Endothelial cell of umbilical vein (primary cell): ENCODE results near the gene TMEM175. TPM values are rescaled to one million over a fixed set of nuclear protein-coding genes. Genes with fewer than 3 reads are reported as not detected.
"Not testable (repeated sequence)": the region's sequence is repeated elsewhere in the genome, so short reads cannot be mapped to it uniquely, and the experiment has no call there.

Source experiments
- BruUV-seq: library from RNA; stranded (reverse); fragments of 400-500 nt; replicated peaks from 2 replicates; lab custom pipeline; 2021; lab: Mats Ljungman, UMichigan
- CTCF ChIA-PET: fragments of 300-600, 350-600 bp; sonication (Branson Sonifier 250); formaldehyde crosslinking; loops from one replicate; lab custom pipeline; 2021; ENCODE audit warnings: antibody characterized with exemption, inconsistent platforms; lab: Charles Lee
- POLR2A ChIA-PET: fragments of 300-600, 350-600 bp; sonication (Branson Sonifier 250); formaldehyde crosslinking; loops from one replicate; lab custom pipeline; 2021; ENCODE audit warnings: antibody characterized with exemption, inconsistent platforms; lab: Charles Lee
- DNase-seq: peaks from one replicate; pipeline ENCODE4 v3.0.0-alpha.2; 2011; ENCODE audit warnings: low read depth, low spot score
- FAIRE-seq: peaks from 2 replicates; lab custom pipeline; 2011; peaks lifted over from hg19 to GRCh38; lab: Jason Lieb, UNC
- H2AFZ ChIP-seq: 2 replicates; pipeline ENCODE4 v1.6.0; 2012; ENCODE audit warnings: low read depth, low read length, control low read depth, inconsistent platforms
- H3K27ac ChIP-seq: 2 replicates; pipeline ENCODE4 v1.5.1; 2011; ENCODE audit warnings: low read depth, mild to moderate bottlenecking, control low read depth, low read length, moderate library complexity; ENCODE audit not compliant: insufficient read depth
- H3K27me3 ChIP-seq, 2 experiments: 2 replicates each; pipeline versions ENCODE4 v1.6.0 to v1.6.1; 2011; ENCODE audit warnings: low read length in 2 of 2, mixed read lengths in 1 of 2; ENCODE audit not compliant: control insufficient read depth in 2 of 2, insufficient read depth in 2 of 2
- H3K36me3 ChIP-seq, 2 experiments: 2 replicates in 1 of 2; 3 replicates in 1 of 2; pipeline ENCODE4 v1.5.1; 2011; ENCODE audit warnings: low read length in 2 of 2, mild to moderate bottlenecking in 1 of 2, moderate library complexity in 1 of 2; ENCODE audit not compliant: control insufficient read depth in 2 of 2, insufficient read depth in 2 of 2; ENCODE audit errors: extremely low read depth in 1 of 2
- H3K4me1 ChIP-seq: 3 replicates; pipeline ENCODE4 v1.5.1; 2011; ENCODE audit warnings: mild to moderate bottlenecking, low read length; ENCODE audit not compliant: control insufficient read depth, insufficient read depth; ENCODE audit errors: extremely low read depth
- H3K4me2 ChIP-seq: 2 replicates; pipeline ENCODE4 v1.6.1; 2011; ENCODE audit warnings: low read length, control low read depth, mixed read lengths; ENCODE audit not compliant: insufficient read depth
- H3K4me3 ChIP-seq, 3 experiments: fragments of 200-600 bp in 1 of 3; sonication (generic), shearing (Covaris generic) in 1 of 3; replicated peaks in 1 of 3; 2 replicates each; pipeline ENCODE4 v1.5.1; 2011 to 2016; ENCODE audit warnings: control low read depth in 3 of 3, low read length in 3 of 3, mild to moderate bottlenecking in 2 of 3, inconsistent platforms in 1 of 3, low read depth in 1 of 3, moderate library complexity in 1 of 3; ENCODE audit not compliant: insufficient read depth in 1 of 3
- H3K79me2 ChIP-seq: 2 replicates; pipeline ENCODE4 v1.6.0; 2012; ENCODE audit warnings: low read length, inconsistent platforms; ENCODE audit not compliant: control insufficient read depth, insufficient read depth
- H3K9ac ChIP-seq: replicated peaks from 2 replicates; pipeline ENCODE3; 2011; ENCODE audit warnings: low read length, control low read depth; ENCODE audit not compliant: insufficient read depth; ENCODE audit errors: extremely low read depth
- H3K9me1 ChIP-seq: replicated peaks from 3 replicates; pipeline ENCODE4 v1.6.0; 2011; ENCODE audit warnings: mild to moderate bottlenecking, low read length; ENCODE audit not compliant: control insufficient read depth, insufficient read depth; ENCODE audit errors: extremely low read depth
- H3K9me3 ChIP-seq: replicated peaks from 2 replicates; pipeline ENCODE4 v1.5.1; 2012; ENCODE audit warnings: low read length, inconsistent platforms; ENCODE audit not compliant: control insufficient read depth, insufficient read depth
- H4K20me1 ChIP-seq: replicated peaks from 2 replicates; pipeline ENCODE3; 2011; ENCODE audit warnings: mild to moderate bottlenecking, low read length; ENCODE audit not compliant: control insufficient read depth, insufficient read depth; ENCODE audit errors: extremely low read depth
- FOS ChIP-seq: IDR thresholded peaks from 2 replicates; pipeline ENCODE4 v1.6.1; 2011; ENCODE audit warnings: mild to moderate bottlenecking, low read length, moderate library complexity, borderline replicate concordance; ENCODE audit not compliant: insufficient read depth
- dilution Hi-C: fragments of 300-500 bp; cut with MboI; formaldehyde crosslinking; loops from one replicate; pipeline ENCODE4 v1.15.0; 2019; ENCODE audit warnings: low sequenced_read_pairs; ENCODE audit not compliant: extremely low pct_ligation_motif_present
- intact Hi-C: fragments of 100-400 bp; cut with micrococcal nuclease; formaldehyde crosslinking; loops from one replicate; pipeline ENCODE4 v1.10.0; 2022
- polyA plus RNA-seq, 4 experiments: library from polyadenylated mRNA; depleted of rRNA in 3 of 4; stranded (reverse) in 3 of 4; unstranded in 1 of 4; fragments of >200 nt; gene quantifications; 2 replicates each; pipeline versions ENCODE4 v1.2.1 to v1.2.3, GENCODE V29; 2011 to 2012; ENCODE audit warnings: missing spikeins in 1 of 4
- total RNA-seq: library from RNA; stranded (reverse); gene quantifications from 2 replicates; pipeline ENCODE4 v1.2.3, GENCODE V29; 2021
- TF ChIP-seq, protein P1 (sequence below), 2 donors: IDR thresholded peaks; 1 replicate in 1 of 2; 2 replicates in 1 of 2; pipeline ENCODE4 v1.5.1; 2011; ENCODE audit warnings: low read length in 2 of 2, mild to moderate bottlenecking in 2 of 2, moderate library complexity in 2 of 2, control low read depth in 1 of 2, inconsistent platforms in 1 of 2, low read depth in 1 of 2; ENCODE audit not compliant: insufficient read depth in 1 of 2; ENCODE audit errors: extremely low read depth in 1 of 2

Gene TMEM175
- total and polyA plus RNA-seq, 2 donors (not counting 3 experiments of a cell fraction or from before 2014, with no cell fraction given): 21.9 to 80.1 TPM

DNA sequence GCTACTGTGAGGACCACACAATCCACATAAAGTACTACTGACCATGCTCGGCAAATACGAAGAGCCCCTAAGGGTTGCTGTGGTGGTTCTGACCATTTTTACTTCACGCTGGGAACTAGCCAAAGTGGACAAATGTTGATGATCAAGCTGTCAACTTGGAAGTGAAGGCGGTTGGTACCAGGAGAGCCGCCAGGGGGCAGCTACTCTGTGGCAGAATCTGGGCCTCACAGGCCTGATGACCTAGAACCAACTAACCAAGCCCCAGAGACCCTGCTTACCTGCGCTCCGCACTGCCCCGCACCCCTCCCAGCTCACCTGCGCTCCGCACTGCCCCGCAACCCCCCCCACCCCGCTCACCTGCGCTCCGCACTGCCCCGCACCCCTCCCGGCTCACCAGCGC is 5.7 kb upstream of the TMEM175 start:
- CTCF ChIA-PET: interaction anchor here (0.9 to 1.0 kb wide), 2 partner anchors 9 to 61 kb away, joined by 4 to 5 read pairs; no protein-coding TSS in a partner anchor
- no TSS peak for BruUV-seq
- Histone ChIP-seq H3K36me3 (peaks cover 0 to 2% of the 10 kb centered on the region in 2 experiments), H3K9me3 (no peaks in the 10 kb centered on the region), H4K20me1 (no peaks in the 10 kb centered on the region), H3K4me3 (no peak overlapping the region), H3K9ac (no peak overlapping the region), H3K79me2 (peaks cover 83% of the 10 kb centered on the region), H3K9me1 (no peaks in the 10 kb centered on the region), H3K4me1 (peaks cover 6% of the 10 kb centered on the region), H3K27me3 (no peaks in the 10 kb centered on the region), H2AFZ (no peak overlapping the region), H3K27ac (no peak overlapping the region), H3K4me2 (no peak overlapping the region)
- POLR2A ChIA-PET: no interaction called here
- DNase-seq (no peak), FAIRE-seq (no peak)
- intact Hi-C loops (loop anchor here (1.0 kb wide), 1 partner anchor 61 kb away; the partner anchor contains the start of gene IDUA), dilution Hi-C loops (no loop called here)
- TF ChIP-seq, protein P1, sequence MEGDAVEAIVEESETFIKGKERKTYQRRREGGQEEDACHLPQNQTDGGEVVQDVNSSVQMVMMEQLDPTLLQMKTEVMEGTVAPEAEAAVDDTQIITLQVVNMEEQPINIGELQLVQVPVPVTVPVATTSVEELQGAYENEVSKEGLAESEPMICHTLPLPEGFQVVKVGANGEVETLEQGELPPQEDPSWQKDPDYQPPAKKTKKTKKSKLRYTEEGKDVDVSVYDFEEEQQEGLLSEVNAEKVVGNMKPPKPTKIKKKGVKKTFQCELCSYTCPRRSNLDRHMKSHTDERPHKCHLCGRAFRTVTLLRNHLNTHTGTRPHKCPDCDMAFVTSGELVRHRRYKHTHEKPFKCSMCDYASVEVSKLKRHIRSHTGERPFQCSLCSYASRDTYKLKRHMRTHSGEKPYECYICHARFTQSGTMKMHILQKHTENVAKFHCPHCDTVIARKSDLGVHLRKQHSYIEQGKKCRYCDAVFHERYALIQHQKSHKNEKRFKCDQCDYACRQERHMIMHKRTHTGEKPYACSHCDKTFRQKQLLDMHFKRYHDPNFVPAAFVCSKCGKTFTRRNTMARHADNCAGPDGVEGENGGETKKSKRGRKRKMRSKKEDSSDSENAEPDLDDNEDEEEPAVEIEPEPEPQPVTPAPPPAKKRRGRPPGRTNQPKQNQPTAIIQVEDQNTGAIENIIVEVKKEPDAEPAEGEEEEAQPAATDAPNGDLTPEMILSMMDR (IDR thresholded peaks at IDR 0.05; ENCODE audit: extremely low read depth in 1 of 2, insufficient read depth in 1 of 2, low read depth in 1 of 2, low read length in 2 of 2): peak; percentile 24 to 43
- no peak for TF ChIP-seq FOS

DNA sequence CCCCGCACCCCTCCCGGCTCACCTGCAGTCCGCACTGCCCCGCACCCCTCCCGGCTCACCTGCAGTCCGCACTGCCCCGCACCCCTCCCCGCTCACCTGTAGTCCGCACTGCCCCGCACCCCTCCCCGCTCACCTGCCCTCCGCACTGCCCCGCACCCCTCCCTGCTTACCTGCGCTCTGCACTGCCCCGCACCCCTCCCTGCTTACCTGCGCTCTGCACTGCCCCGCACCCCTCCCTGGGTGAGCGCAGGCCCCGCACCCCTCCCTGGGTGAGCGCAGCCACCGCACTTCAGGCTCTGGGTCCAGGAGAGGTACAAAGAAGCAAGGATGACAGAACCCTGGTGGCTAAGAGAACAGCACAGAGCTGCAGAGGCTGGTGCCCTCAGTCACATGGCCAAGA is 4.7 kb upstream of the TMEM175 start:
- dilution Hi-C loops, POLR2A ChIA-PET, H3K4me2 ChIP-seq, H3K4me1 ChIP-seq, H3K9me1 ChIP-seq, H3K27ac ChIP-seq, H3K9ac ChIP-seq, H2AFZ ChIP-seq, H3K9me3 ChIP-seq, H3K4me3 ChIP-seq, DNase-seq, H3K27me3 ChIP-seq, intact Hi-C loops, FAIRE-seq, H4K20me1 ChIP-seq, H3K36me3 ChIP-seq, BruUV-seq: not testable (repeated sequence)
- peaks cover 79% of the 10 kb centered on the region for H3K79me2 ChIP-seq
- CTCF ChIA-PET: interaction anchor here (1.0 kb wide), 1 partner anchor 60 kb away, joined by 3 read pairs; no protein-coding TSS in a partner anchor
